ENCODE results near the gene IL16.

DNA sequence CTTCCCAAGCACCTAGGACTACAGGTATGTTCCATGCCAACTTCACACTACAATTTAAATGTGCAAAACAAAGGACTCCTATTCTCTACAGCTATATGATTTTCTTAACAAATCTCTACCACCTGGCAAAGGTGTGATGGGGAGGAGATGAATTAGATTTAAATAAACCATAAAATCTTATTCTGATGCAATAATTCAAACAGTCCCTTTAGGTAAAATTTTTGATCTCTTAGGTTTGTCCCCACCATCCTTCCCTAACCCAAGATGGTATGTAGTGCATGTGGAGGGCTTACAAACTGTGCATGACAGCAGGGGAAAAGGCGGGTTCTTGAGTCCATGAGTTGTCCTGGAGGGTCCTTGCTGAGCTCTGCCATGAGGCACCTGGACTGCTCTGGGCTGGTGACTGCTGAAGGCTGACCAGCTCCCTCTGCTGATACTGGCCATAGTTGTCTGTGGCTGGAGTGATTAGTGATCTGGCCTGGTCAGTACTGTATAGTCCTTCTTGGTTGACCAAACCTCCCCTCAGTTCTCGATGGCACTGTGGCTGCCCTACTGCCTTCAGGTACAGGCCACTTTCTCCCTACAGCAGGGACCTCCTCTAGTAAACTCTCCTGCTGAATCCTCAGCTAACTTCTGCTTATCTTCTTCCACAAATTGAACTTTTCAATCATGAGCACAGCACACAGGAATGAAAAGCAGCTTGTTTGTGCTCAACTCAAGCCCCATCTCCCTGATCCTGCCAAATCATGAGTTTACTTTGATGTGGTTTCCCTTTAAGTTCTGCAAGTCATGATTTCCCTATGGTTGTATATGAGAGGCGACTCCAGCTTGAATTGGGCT is 32.5 kb upstream of the IL16 start:
- TF ChIP-seq, protein P1, sequence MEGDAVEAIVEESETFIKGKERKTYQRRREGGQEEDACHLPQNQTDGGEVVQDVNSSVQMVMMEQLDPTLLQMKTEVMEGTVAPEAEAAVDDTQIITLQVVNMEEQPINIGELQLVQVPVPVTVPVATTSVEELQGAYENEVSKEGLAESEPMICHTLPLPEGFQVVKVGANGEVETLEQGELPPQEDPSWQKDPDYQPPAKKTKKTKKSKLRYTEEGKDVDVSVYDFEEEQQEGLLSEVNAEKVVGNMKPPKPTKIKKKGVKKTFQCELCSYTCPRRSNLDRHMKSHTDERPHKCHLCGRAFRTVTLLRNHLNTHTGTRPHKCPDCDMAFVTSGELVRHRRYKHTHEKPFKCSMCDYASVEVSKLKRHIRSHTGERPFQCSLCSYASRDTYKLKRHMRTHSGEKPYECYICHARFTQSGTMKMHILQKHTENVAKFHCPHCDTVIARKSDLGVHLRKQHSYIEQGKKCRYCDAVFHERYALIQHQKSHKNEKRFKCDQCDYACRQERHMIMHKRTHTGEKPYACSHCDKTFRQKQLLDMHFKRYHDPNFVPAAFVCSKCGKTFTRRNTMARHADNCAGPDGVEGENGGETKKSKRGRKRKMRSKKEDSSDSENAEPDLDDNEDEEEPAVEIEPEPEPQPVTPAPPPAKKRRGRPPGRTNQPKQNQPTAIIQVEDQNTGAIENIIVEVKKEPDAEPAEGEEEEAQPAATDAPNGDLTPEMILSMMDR (conservative IDR thresholded peaks at IDR 0.05; ENCODE audit: low read length), result no peak
- TF ChIP-seq EZH2phosphoT487 (IDR thresholded peaks at IDR 0.05; ENCODE audit: borderline replicate concordance, low read depth, low read length), result no peak

Data from OCI-LY7 (cell line).